Measurements from ENCODE around the gene GRIK4.

GRIK4 gene

GRCh38 chr11:120814531-120815318 lies 303.2 kb downstream of the GRIK4 start:
- no peak for DNase-seq (ENCODE audit: low read depth)

DNA sequence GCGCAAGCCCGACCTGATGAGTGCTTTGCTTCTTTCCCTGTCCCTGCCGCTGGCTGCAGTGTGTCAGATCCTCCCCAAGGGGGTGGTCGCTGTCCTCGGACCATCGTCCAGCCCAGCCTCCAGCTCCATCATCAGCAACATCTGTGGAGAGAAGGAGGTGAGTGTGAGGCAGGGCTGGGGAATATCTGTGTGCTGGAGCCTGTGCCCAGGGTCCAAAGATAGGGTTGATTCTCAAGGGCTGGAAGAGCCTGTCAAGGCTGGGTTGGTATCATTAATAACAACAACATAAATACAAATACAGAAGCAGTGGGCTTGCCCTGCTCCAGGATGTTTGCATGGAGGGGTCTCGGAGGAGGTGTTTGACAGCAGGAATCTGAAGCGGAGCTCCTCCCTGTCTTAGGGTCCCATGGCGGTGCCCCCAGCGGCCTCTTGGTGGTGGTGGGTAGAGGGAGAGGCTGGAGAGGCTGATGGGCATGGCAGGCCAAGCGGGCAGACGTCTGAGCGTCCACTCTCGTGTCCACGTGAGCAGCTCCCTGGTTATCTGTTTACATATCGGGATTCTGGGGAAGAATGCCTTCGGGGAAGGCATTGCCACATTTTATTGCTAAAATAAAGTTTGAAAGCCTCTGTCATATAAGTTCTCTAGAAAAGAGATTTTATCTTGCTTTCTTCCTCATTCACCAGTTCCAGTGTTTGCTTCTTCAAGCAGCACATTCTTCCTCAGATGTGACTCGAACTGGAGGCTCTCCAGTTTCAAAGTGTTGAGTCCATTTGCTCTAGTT lies 304.0 kb downstream of the GRIK4 start:
- DNase-seq (ENCODE audit: low read depth): no peak

DNA sequence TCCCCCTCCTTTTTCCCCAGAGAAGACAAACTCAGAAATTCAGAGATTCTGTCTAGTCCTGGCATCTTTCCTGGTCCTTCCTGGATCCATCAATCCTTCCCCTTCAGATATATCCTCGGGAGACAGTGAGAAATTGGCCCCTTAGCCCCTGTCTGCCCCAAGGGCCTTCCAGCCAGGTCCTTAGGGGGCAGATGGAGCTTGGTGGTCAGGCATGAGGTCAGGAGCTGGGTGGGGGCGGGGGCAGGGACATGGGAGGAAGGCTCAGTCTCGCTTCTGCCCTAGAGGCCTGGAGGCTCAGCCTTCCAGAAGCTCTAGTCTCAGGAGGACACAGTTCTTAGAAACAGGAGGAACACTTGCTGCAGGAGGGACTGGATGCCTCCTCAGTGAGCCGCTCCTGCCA lies 304.6 kb downstream of the GRIK4 start:
- DNase-seq (ENCODE audit: low read depth): no peak

DNA sequence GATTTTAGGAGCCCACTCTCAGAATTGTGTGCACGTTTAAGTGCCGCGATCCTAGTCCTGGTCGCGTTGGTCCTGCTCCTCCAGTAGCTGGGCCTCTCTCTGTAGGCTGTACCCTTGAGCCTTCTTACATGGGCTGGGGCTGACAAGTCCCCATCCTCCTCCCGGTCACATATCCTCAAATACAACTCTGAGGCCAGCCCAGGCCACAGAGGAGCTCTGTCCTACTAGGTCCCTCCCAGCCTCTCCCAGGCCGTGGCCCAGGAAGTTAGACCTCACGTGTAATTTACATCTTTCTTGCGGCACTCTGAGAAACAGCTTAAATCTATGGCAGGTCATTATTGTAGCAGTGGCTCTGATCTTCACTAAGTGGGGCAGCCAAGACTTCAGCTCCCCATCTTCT lies 305.2 kb downstream of the GRIK4 start:
- no peak for DNase-seq (ENCODE audit: low read depth)

DNA sequence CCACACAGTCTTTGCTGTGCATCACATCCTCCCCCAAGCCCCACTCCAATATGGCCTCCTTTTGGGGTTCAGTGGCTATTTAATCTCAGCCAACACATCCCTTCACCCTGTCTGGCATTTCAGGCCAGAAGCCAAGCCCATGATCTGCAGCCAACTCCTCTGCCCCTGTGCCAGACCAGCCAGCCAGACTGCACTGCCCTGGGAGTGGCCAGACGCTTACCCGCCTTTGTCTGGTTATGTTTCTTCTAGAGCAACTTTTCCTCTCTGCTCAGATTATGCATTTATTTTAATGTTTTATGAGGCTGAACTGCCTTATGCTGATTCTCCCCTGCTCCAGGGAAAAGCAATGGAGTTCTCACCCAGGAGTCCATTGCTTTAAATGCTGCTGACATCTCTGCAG lies 305.6 kb downstream of the GRIK4 start:
- DNase-seq (ENCODE audit: low read depth): no peak

DNA sequence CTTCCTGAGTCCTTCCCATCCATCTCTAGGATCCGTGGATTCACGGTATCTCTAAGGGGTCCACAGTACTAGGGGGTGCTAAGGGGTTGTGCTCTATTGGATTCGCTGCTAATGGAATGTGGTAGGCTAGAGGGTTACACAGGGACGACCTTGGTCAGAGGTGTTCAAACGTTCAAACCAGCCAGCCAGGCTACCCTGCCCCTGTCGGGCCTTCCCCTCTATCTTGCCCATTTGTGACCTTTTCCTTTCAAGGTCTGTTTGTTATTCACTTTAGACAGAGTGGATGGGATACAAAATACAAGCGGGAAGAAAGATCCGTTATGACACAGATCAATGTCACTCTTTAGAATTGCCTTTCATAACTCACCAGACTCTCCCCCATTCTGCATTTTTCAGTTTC lies 306.5 kb downstream of the GRIK4 start:
- no peak for DNase-seq (ENCODE audit: low read depth)

- DNase-seq (ENCODE audit: low read depth): no peak
Measured at GRCh38 chr11:120819003-120819402, 307.5 kb downstream of the GRIK4 start.

DNA sequence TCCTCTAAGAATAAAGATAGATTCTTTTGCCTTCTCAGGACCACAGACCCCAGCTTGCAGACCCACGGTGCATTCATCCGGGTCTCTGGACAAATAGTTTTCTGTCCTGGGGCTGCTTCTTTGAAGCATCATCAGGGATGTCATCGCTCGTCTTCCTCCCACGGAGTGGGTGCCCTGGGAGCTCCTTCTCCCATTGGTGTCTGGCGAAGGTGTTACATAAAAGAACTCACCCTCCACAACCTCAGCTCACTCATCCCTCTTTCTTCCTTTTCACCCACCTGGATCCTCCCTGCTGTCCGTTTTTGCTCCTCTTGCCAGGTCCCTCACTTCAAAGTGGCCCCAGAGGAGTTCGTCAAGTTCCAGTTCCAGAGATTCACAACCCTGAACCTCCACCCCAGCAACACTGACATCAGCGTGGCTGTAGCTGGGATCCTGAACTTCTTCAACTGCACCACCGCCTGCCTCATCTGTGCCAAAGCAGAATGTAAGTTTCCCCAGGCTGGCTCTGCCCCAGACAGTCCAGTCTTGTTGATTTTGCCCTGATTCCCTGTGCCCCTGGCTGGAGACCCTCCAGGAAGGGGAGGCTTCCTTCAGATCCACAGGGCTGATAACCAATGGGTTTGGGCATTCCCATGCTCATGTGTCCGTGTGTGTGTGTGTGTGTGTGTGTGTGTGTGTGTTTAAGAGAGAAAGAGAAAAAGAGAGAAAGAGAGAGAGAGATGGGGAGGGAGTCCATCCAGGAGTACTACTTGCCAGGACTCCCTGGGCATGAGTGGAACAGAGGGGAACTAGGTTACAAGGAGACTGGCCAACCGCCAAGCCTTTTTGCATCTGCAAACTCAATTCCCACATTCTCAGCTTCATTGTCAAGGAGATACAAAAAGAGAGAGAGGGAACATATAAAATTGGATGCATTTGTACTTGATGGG lies 308.2 kb downstream of the GRIK4 start:
- no peak for DNase-seq (ENCODE audit: low read depth)

DNA sequence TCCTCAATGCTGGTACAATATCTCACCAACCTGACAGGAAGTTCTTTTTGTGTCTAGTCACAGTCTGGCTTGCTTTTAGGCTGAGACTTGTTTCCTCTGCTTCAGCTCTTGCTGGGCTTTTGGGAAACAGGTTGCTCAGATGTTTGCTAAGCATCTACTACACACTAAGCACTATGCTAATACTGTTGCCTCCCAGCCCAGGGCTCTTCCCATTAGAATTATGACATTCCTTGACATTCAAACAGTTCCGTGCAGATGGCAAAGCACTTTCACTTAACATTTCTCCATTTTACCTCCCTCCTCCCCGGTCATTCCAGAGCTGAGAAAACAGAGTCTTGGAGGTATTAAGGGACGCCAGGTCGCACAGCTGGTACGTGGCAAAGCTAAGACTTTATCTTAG lies 311.6 kb downstream of the GRIK4 start:
- DNase-seq (ENCODE audit: low read depth): no peak

DNA sequence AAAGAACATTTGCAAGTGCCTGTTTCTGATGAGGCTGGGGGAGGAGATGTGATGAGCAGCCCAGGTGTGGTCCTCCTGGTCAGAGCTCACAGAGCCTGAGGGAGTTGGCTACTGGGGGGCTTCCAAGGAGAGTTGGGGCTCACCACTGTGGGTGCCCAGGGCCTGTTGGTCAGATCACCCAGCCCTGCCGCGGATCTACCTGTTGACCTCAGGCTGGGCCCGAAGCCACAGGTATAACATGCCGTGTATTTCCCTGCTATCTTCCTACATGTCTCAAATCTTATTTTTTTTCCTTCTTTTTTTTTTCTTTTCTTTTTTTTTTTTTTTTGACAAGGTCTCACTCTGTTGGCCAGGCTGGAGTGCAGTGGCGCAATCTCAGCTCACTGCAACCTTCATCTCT lies 312.7 kb downstream of the GRIK4 start:
- DNase-seq (ENCODE audit: low read depth): no peak

- no peak for DNase-seq (ENCODE audit: low read depth)
Measured at GRCh38 chr11:120827198-120827597, 315.6 kb downstream of the GRIK4 start.

DNA sequence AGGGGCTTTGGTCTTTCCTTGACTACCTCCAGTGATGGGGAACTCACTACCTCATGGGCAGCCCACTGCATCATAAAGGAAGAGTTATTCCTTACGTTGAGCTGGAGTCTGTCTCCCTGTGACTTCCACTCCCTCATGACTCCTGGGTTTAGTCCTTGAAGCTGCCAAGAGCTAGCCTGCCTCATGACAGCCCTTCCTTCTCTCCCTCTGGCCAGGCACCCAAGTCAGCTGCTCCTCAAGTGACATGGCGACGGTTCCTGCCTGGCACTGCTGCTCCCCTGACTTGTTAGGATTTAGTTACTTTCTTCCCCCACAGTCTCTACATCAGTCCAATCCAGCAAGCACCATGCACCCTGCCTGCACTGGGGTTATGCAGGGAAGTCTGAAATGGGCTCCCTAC lies 316.3 kb downstream of the GRIK4 start:
- no peak for DNase-seq (ENCODE audit: low read depth)

- DNase-seq (ENCODE audit: low read depth): no peak
Measured at GRCh38 chr11:120828847-120829246, 317.3 kb downstream of the GRIK4 start.

GRCh38 chr11:120830085-120830620 lies 318.6 kb downstream of the GRIK4 start:
- DNase-seq (ENCODE audit: low read depth): no peak

GRCh38 chr11:120832481-120833238 lies 321.1 kb downstream of the GRIK4 start:
- DNase-seq (ENCODE audit: low read depth): no peak

DNA sequence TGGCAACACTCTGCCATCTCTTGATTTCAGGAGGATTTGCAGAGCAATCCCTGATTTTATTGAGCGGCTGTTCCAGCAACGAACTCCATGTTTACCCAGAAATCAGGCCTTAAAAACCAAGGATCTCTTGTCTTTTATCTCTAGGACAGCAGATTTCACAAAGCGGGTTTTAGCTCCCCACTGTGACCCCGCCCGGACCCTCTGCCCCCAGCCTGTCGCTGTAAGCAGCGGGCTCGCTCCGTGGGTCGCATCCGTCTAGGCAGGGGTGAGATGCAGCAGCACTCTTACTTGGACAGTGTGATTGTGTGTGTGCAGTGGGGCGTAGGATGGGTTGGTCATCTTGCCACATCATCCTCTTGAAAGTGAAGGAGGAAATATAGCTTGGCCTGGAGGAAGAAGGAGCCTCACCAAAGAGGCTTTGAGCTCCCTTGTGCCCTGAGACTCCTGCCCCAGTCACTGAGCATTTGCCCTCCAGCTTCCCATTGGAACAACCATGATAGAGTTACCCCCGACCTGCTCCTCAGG lies 323.2 kb downstream of the GRIK4 start:
- DNase-seq (ENCODE audit: low read depth): no peak

DNA sequence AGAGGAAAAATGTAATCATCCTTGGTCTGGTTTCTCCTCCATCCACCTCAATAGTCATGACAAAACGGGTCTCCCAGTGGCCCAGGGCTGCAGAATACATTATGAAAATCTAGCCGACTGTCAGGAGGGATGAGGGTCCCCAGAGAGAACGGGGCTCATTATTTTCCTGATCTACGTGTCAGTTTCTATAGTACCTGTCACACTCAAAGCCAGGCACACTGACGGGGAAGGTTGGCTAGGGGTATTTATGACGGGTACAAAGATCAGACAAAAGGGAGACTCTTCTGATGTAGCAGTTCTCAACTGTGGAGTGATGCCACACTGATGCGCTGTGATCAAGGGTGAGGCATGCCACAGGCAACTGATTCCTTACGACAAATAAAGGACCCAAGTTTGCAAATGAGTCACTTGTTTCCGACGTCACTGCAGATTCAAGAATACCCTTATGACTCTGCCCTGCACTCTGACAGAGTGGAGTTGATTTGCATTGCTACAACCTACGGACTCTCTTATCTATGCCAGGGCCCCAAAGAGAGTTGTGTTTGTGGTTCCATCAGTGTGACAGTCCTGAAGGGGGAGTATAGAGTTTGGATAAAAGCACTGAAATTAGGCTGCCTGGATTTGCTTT lies 324.2 kb downstream of the GRIK4 start:
- no peak for DNase-seq (ENCODE audit: low read depth)

- no peak for DNase-seq (ENCODE audit: low read depth)
Measured at GRCh38 chr11:120837696-120838095, 326.1 kb downstream of the GRIK4 start.

- no peak for DNase-seq (ENCODE audit: low read depth)
Measured at GRCh38 chr11:120839201-120839600, 327.7 kb downstream of the GRIK4 start.

- no peak for DNase-seq (ENCODE audit: low read depth)
Measured at GRCh38 chr11:120839846-120840402, 328.4 kb downstream of the GRIK4 start.
